A673 (cell line): ENCODE measurements around the gene OSBPL8.
"Not testable (repeated sequence)": the region's sequence is repeated elsewhere in the genome, so short reads cannot be mapped to it uniquely, and the experiment has no call there.

Source experiments
- EZH2 ChIP-seq: fragments of 200-600 bp; sonication (generic); IDR thresholded peaks from 2 replicates; pipeline ENCODE4 v1.6.1; 2017; ENCODE audit warnings: borderline replicate concordance, low read depth, mild to moderate bottlenecking, mixed read lengths, antibody characterized with exemption, low read length; ENCODE audit not compliant: poor library complexity, severe bottlenecking
- TF ChIP-seq, protein P1 (sequence below): fragments of 300-800, 200-600 bp; sonication (generic); conservative IDR thresholded peaks from 2 replicates; pipeline ENCODE4 v1.5.1; 2017; ENCODE audit warnings: low read depth, mild to moderate bottlenecking, antibody characterized with exemption, low read length, moderate library complexity, mixed read lengths

DNA sequence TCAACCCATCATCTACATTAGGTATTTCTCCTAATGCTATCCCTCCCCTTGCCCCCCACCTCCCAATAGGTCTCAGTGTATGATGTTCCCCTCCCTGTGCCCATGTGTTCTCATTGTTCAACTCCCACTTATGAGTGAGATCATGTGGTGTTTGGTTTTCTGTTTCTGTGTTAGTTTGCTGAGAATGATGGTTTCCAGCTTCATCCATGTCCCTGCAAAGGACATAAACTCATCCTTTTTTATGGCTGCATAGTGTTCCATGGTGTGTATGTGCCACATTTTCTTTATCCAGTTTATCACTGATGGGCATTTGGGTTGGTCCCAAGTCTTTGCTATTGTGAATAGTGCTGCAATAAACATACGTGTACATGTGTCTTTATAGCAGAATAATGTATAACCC, 182.7 kb downstream of the OSBPL8 start:
- not testable (repeated sequence) for TF ChIP-seq EZH2
- TF ChIP-seq, protein P1, sequence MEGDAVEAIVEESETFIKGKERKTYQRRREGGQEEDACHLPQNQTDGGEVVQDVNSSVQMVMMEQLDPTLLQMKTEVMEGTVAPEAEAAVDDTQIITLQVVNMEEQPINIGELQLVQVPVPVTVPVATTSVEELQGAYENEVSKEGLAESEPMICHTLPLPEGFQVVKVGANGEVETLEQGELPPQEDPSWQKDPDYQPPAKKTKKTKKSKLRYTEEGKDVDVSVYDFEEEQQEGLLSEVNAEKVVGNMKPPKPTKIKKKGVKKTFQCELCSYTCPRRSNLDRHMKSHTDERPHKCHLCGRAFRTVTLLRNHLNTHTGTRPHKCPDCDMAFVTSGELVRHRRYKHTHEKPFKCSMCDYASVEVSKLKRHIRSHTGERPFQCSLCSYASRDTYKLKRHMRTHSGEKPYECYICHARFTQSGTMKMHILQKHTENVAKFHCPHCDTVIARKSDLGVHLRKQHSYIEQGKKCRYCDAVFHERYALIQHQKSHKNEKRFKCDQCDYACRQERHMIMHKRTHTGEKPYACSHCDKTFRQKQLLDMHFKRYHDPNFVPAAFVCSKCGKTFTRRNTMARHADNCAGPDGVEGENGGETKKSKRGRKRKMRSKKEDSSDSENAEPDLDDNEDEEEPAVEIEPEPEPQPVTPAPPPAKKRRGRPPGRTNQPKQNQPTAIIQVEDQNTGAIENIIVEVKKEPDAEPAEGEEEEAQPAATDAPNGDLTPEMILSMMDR, result not testable (repeated sequence)
